ENCODE measurements around the gene JAGN1. TPM values are rescaled to one million over a fixed set of nuclear protein-coding genes. Genes with fewer than 3 reads are reported as not detected.
"Not testable (repeated sequence)": the region's sequence is repeated elsewhere in the genome, so short reads cannot be mapped to it uniquely, and the experiment has no call there.

Gene JAGN1
- total RNA-seq, 1 donor from 2014 or later: 31.7 TPM

DNA sequence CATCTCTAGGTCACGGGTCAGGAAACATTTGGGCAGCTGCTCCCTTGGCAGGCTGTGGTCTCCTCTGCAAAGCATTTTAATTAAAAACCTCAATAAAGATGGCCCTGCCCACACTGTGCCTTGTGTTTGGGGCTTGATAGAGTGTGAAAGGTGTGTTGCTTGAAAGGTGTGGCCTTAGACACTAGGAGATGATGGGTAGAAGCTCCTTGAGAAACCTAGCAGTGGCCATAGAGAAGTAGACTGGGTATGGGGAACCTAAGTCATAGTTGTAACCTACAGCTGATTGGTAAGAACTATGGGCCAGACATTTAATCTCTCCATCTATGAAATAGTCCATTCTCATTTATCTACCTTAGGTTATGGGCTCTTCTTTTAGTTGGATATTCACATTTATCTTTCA, 3.3 kb downstream of the JAGN1 start:
- no peak for DNase-seq (ENCODE audit: low spot score)
- no peak overlapping the region for H3K4me3 Mint-ChIP-seq (ENCODE audit: low read depth)
- no peaks in the 10 kb centered on the region for H3K9me3 Mint-ChIP-seq
- peaks cover 45% of the 10 kb centered on the region for H3K36me3 Mint-ChIP-seq (ENCODE audit: low read depth)
- peak overlapping the region; percentile 26 for H3K27ac Mint-ChIP-seq
- peaks cover 33% of the 10 kb centered on the region for H3K4me1 Mint-ChIP-seq (ENCODE audit: low read depth)
- H3K27me3 Mint-ChIP-seq (ENCODE audit: low read depth): no peaks in the 10 kb centered on the region
- intact Hi-C loops (cut with micrococcal nuclease): loop anchor here (5.0 kb wide), 2 partner anchors 496 to 544 kb away; partner anchors contain the start of gene SETD5

DNA sequence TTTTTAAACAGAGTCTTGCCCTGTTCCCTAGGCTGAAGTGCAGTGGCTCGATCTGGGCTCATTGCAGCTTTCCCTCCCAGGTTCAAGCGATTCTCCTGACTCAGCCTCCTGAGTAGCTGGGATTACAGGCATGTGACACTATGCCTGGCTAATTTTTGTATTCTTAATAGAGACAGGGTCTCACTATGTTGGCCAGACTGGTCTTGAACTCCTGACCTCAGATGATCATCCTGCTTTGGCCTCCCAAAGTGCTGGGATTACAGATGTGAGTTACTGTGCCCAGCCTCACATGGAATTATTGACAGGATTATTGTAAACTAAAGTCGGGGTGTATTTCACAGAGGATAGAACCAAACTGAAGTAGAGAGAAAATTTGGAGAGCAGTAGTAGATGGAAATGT, 5.3 kb downstream of the JAGN1 start:
- H3K27ac Mint-ChIP-seq; H3K4me3 Mint-ChIP-seq (ENCODE audit: low read depth); DNase-seq (ENCODE audit: low spot score); H3K9me3 Mint-ChIP-seq; H3K27me3 Mint-ChIP-seq (ENCODE audit: low read depth); intact Hi-C loops (cut with micrococcal nuclease): not testable (repeated sequence)
- peaks cover 42% of the 10 kb centered on the region for H3K36me3 Mint-ChIP-seq (ENCODE audit: low read depth)
- H3K4me1 Mint-ChIP-seq (ENCODE audit: low read depth): peaks cover 29% of the 10 kb centered on the region

DNA sequence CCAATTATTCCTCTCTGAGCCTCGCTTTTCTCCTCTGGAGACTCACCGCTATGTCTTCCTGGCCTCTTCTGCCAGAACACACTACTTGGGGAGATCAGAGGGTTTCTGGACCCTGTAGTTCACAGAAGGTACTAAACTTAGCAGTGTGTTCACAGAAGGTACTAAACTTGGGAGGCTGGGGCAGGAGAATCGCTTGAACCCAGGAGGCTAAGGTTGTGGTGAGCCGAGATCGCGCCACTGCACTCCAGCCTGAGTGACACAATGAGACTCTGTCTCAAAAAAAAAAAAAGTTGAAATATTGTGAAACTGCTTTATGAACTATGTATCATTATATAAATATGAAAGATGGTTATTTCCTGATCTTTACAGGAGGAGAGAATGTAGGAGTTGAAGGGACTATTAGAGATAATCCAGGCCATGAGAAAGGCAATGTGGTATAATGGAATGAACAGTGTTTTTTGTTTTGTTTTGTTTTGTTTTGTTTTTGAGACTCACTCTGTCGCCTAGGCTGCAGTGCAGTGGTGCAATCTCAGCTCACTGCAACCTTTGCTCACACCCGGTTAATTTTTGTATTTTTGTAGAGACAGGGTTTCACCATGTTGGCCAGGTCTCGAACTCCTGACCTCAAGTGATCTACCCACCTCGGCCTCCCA, 6.5 kb downstream of the JAGN1 start:
- H3K4me3 Mint-ChIP-seq (ENCODE audit: low read depth); intact Hi-C loops (cut with micrococcal nuclease); DNase-seq (ENCODE audit: low spot score); H3K27me3 Mint-ChIP-seq (ENCODE audit: low read depth); H3K9me3 Mint-ChIP-seq; H3K27ac Mint-ChIP-seq: not testable (repeated sequence)
- peaks cover 30% of the 10 kb centered on the region for H3K4me1 Mint-ChIP-seq (ENCODE audit: low read depth)
- H3K36me3 Mint-ChIP-seq (ENCODE audit: low read depth): peaks cover 34% of the 10 kb centered on the region

DNA sequence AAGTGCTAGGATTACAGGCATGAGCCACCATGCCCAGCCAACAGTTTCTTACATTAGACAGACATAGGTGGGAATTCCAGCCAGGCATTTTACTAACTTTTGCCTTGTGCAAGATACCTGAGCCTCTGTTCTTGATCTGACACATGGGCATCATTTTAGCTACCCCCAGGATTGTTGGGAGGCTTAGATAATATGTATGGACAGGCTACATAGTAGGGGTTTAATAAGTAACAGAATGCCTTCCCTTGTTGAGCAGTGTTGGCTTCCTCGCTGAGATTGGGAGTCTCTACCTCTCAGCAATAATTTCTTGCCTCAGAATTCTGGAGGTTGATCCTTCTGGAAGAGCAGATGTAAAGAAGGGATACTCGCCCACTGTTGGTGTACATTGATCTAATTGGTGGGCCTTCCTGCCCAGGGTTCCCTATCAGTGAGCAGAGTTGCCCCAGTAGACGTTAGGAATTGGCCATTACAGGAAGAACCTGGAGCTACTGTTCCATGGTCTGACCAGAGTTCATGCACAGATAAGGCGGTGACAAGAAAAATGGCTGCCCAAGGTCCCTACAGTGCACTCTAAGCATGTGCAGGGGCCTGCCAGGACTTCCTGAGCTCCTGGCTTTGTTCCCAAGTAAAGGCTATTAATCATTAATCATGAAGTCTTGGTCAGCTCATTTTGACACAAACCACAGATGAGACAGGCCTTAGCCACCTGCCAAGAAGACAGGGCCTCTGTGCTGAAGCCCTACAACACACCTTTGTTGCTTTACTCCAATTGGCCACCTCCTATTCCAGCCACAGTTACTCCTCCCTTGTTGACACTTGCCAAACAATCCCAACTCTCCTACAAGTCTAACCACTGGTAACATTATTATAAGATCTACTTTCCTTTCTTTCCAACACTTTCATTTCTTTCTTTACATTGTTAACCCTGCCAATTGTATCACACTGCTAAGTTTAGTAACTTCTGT, 7.3 kb downstream of the JAGN1 start:
- H3K4me1 Mint-ChIP-seq (ENCODE audit: low read depth): peaks cover 34% of the 10 kb centered on the region

DNA sequence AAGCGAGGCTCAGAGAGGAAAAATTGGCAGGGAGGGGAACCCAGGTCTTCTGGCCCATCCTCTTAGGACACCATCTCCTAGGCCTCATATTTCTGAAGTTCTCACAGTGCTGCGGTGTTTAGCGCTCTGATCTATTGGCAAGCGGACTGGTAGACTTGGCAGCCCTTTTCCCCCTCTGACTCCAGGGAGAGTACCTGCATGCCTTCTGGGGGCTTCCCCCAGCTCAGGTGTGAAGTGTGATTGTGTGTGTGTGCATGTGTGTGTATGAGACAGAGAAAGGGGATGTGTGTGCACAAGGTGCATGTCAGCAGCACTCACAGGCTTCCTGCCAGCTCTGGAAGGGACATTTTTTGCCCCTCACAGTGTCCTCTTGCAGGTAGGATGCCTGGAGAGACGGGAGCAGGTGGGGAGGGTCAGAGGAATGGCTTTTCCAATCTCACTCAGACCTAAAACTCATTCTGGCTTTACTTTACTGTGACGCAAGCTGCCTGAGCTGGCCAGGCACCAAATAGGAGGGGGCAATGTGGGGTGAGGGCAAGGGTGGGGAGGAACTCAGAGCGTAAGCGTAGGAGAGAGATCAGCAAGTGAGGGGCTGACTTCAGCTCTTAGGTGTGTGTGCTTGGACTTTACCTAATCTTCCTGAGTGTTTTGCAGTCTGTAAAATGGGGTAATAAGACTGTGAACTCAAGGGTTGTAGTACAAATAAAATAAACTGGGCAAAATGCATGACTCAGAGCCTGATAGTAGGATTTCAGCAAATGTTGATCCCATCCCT, 8.2 kb downstream of the JAGN1 start:
- H3K36me3 Mint-ChIP-seq (ENCODE audit: low read depth): peaks cover 20% of the 10 kb centered on the region
- no peaks in the 10 kb centered on the region for H3K27me3 Mint-ChIP-seq (ENCODE audit: low read depth)
- peaks cover 36% of the 10 kb centered on the region for H3K4me1 Mint-ChIP-seq (ENCODE audit: low read depth)
- no peak overlapping the region for H3K4me3 Mint-ChIP-seq (ENCODE audit: low read depth)
- H3K27ac Mint-ChIP-seq: no peak overlapping the region
- no peak for DNase-seq (ENCODE audit: low spot score)
- H3K9me3 Mint-ChIP-seq: no peaks in the 10 kb centered on the region
- intact Hi-C loops (cut with micrococcal nuclease): no loop called here

More for the DNA sequence above, 7.3 kb downstream of the JAGN1 start:
- Mint-ChIP-seq H3K9me3 (no peaks in the 10 kb centered on the region), H3K36me3 (ENCODE audit: low read depth) (peaks cover 28% of the 10 kb centered on the region), H3K4me3 (ENCODE audit: low read depth) (no peak overlapping the region), H3K27me3 (ENCODE audit: low read depth) (no peaks in the 10 kb centered on the region), H3K27ac (no peak overlapping the region)
- intact Hi-C loops (cut with micrococcal nuclease): no loop called here
- no peak for DNase-seq (ENCODE audit: low spot score)

DNA sequence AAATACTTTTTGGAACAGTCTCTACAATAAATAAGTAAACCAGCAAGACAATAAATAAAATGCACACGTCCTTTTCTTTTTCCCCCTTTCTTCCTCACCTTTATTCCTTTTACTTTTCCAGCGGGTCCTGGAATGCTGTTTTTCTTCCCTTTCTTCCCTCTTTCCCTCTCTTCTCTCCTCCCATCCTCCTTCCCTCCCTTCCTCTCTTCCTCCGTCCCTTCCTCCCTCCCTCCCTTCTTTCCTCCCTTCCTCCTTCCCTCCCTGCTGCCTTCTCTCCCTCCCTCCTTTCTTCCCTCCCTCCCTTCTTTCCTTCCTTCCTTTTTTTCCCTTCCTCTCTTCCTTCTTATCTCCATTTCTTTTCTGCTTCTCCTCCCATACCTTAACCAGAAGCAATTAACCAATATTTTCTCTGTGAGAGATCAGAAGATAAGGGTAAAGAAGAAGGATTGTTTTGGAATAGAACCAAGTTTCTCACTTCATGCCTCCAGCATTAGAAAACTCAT, 8.9 kb downstream of the JAGN1 start:
- Mint-ChIP-seq H3K4me1 (ENCODE audit: low read depth) (peaks cover 33% of the 10 kb centered on the region), H3K27me3 (ENCODE audit: low read depth) (no peaks in the 10 kb centered on the region)
- intact Hi-C loops (cut with micrococcal nuclease): no loop called here

DNA sequence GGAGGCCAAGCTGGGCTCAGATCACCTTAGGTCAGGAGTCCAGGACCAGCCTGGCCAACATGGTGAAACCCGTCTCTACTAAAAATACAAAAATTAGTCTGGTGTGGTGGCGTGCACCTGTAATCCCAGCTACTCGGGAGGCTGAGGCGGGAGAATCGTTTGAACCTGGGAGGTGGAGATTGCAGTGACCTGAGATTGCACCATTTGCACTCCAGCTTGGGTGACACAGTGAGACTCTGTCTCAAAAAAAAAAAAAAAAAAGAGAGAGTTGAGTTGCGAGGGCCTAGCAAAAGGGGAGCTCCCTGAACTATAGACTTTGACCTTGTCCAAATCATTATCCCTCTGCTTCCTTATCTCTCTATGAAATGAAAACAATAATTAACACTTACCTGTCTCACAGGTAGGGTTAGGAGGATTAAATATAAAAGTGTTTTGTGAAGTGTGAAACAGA, 10.6 kb downstream of the JAGN1 start:
- H3K27me3 Mint-ChIP-seq (ENCODE audit: low read depth); H3K36me3 Mint-ChIP-seq (ENCODE audit: low read depth); H3K27ac Mint-ChIP-seq; H3K4me3 Mint-ChIP-seq (ENCODE audit: low read depth); DNase-seq (ENCODE audit: low spot score); intact Hi-C loops (cut with micrococcal nuclease); H3K9me3 Mint-ChIP-seq: not testable (repeated sequence)
- peaks cover 25% of the 10 kb centered on the region for H3K4me1 Mint-ChIP-seq (ENCODE audit: low read depth)

More for the DNA sequence above, 8.9 kb downstream of the JAGN1 start:
- Mint-ChIP-seq H3K9me3 (no peaks in the 10 kb centered on the region), H3K36me3 (ENCODE audit: low read depth) (peaks cover 13% of the 10 kb centered on the region), H3K4me3 (ENCODE audit: low read depth) (no peak overlapping the region), H3K27ac (no peak overlapping the region)
- DNase-seq (ENCODE audit: low spot score): no peak

DNA sequence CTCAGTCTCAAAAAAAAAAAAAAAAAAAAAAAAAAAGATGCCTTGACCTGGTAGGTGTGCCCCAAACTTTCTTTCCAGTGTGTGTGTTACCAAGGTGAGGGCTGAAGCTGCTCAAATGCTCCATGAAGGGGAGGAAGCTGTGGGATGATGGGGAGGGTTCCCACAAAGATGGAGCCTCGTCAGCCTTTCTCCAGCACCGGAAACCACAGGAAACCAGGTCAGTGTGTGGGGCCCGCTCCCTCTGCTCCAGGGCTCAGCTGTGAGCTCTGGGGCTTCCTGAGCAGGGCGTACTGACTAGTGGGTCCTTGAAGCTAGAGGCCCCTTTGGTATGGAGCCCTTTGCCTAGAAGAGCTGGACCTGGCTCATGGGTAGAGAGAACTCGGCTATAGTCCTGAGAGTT, 11.6 kb downstream of the JAGN1 start:
- intact Hi-C loops (cut with micrococcal nuclease): no loop called here
- no peak for DNase-seq (ENCODE audit: low spot score)

DNA sequence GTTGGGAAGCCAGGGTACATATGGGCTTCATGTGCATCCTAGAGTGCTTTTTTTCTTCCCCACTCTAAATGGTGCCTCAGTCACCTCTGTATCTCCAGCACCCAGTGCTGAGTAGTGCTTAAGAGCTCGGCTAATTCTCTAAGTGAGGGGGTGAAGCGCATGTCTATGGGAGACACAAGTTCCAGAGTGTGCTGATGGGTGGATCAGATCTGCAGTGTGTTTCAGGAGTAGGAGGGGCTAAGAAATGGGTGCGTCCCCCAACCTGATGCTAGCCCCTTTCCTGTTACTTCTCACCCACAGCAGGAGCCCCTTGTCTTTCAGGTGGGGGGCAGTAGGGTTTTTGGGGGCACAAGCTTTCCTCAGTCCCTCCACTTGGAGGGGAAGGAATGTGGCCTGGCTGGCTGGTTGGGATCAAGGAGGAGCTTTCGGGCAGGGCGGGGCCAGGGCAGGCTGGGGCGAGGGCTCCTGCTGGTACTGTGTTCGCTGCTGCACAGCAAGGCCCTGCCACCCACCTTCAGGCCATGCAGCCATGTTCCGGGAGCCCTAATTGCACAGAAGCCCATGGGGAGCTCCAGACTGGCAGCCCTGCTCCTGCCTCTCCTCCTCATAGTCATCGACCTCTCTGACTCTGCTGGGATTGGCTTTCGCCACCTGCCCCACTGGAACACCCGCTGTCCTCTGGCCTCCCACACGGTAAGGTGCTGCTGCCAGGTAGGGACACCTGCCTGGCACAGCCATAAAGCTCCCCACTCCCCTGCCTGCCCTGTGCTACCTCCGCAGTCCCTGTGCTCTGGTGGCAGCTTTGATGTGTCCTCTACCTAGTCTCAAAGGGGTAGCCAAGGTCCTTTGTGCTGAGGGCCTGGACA, 12.2 kb downstream of the JAGN1 start, which contains the start of gene IL17RE:
IL17RE (plus strand) TSS at position 477 of the 866 bp plus-strand sequence; CDS start at position 562, 85 bp downstream.
- peaks cover 25% of the 10 kb centered on the region for H3K4me1 Mint-ChIP-seq (ENCODE audit: low read depth)
- intact Hi-C loops (cut with micrococcal nuclease): loop anchor here (1.0 kb wide), 1 partner anchor 12 kb away; the partner anchor contains the start of gene JAGN1
- H3K9me3 Mint-ChIP-seq: no peaks in the 10 kb centered on the region
- no peaks in the 10 kb centered on the region for H3K36me3 Mint-ChIP-seq (ENCODE audit: low read depth)
- H3K27me3 Mint-ChIP-seq (ENCODE audit: low read depth): no peaks in the 10 kb centered on the region
- H3K27ac Mint-ChIP-seq: peak within 1 kb of the TSS; percentile 67
- peak within 1 kb of the TSS; percentile 18 for H3K4me3 Mint-ChIP-seq (ENCODE audit: low read depth)
- no peak for DNase-seq (ENCODE audit: low spot score)

More for the DNA sequence above, 11.6 kb downstream of the JAGN1 start:
- H3K36me3 Mint-ChIP-seq (ENCODE audit: low read depth): no peaks in the 10 kb centered on the region
- H3K27ac Mint-ChIP-seq: no peak overlapping the region
- no peaks in the 10 kb centered on the region for H3K27me3 Mint-ChIP-seq (ENCODE audit: low read depth)
- peaks cover 25% of the 10 kb centered on the region for H3K4me1 Mint-ChIP-seq (ENCODE audit: low read depth)
- peak overlapping the region; percentile 18 for H3K4me3 Mint-ChIP-seq (ENCODE audit: low read depth)
- no peaks in the 10 kb centered on the region for H3K9me3 Mint-ChIP-seq

DNA sequence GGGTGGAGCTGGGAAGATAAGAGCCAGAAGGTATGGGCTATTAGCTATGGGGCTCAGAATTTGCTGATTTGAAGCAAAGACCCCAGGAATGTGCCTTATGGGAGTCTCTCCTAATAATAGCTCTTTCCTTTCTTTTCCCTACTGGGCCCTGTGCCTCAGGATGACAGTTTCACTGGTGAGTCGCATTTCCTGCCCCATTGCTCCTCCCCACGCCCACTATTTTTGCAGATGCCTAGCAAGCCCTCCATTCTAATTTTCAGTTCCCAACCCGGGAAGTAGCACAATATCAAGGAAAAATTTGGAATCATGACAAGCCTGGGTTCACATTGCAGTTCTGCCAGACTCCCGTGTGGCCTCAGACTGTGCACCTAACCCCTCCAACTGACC, 12.8 kb downstream of the JAGN1 start:
- Mint-ChIP-seq H3K27ac (peak overlapping the region; percentile 17), H3K36me3 (ENCODE audit: low read depth) (no peaks in the 10 kb centered on the region), H3K4me3 (ENCODE audit: low read depth) (no peak overlapping the region), H3K9me3 (no peaks in the 10 kb centered on the region), H3K4me1 (ENCODE audit: low read depth) (peaks cover 25% of the 10 kb centered on the region), H3K27me3 (ENCODE audit: low read depth) (no peaks in the 10 kb centered on the region)
- no peak for DNase-seq (ENCODE audit: low spot score)
- intact Hi-C loops (cut with micrococcal nuclease): loop anchor here (1.0 kb wide), 1 partner anchor 13 kb away; the partner anchor contains the start of gene JAGN1

DNA sequence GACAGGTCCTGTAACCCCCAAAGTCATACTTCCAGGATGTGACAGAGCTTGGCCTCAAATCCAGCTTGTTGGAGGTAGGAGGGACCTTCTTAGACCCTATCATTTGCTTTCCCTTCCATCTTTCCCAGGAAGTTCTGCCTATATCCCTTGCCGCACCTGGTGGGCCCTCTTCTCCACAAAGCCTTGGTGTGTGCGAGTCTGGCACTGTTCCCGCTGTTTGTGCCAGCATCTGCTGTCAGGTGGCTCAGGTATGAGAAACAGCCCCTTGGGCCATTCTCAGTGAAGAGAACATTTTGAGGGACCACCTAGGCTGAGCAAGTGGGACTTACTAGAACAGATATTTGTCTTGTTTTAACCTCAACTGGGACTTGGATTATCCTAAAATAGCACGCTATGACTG, 13.5 kb downstream of the JAGN1 start:
- Mint-ChIP-seq H3K4me1 (ENCODE audit: low read depth) (peaks cover 25% of the 10 kb centered on the region), H3K36me3 (ENCODE audit: low read depth) (no peaks in the 10 kb centered on the region), H3K27me3 (ENCODE audit: low read depth) (no peaks in the 10 kb centered on the region), H3K4me3 (ENCODE audit: low read depth) (no peak overlapping the region), H3K9me3 (no peaks in the 10 kb centered on the region), H3K27ac (no peak overlapping the region)
- intact Hi-C loops (cut with micrococcal nuclease): loop anchor here (1.0 kb wide), 1 partner anchor 14 kb away; the partner anchor contains the start of gene JAGN1
- DNase-seq (ENCODE audit: low spot score): no peak

All from activated T-helper 2 cell treated with anti-CD3 and anti-CD28 coated beads, Interferon-gamma antibody, Interleukin-2, Interleukin-4, amounts not matched to agents 10 μg/mL and 5 μg/mL and 100 μg/mL, durations not matched to agents 14 hours and 24 hours and 36 hours (primary cell).